Measurements from ENCODE around the gene ATP10D. TPM values are rescaled to one million over a fixed set of nuclear protein-coding genes. Genes with fewer than 3 reads are reported as not detected.
"Not testable (repeated sequence)": the region's sequence is repeated elsewhere in the genome, so short reads cannot be mapped to it uniquely, and the experiment has no call there.

ATP10D gene
- total RNA-seq, 2 experiments from 2014 or later, result 11.7 to 20.2 TPM

- Histone ChIP-seq H3K4me1 (ENCODE audit: insufficient read depth, low read length, poor library complexity, severe bottlenecking) (no peaks in the 10 kb centered on the region), H3K4me3 (ENCODE audit: low read depth, low read length, poor library complexity, severe bottlenecking) (no peak overlapping the region), H2AFZ (ENCODE audit: low read length) (no peak overlapping the region), H4K20me1 (ENCODE audit: insufficient read depth, low read length) (no peaks in the 10 kb centered on the region), H3K79me2 (ENCODE audit: insufficient read depth, low read depth, low read length) (no peaks in the 10 kb centered on the region), H3K4me2 (ENCODE audit: low read length) (no peak overlapping the region), H3K9me2 (ENCODE audit: insufficient read depth, low read length) (no peaks in the 10 kb centered on the region), H3K36me3 (ENCODE audit: insufficient read depth, low read length) (peaks cover 12% of the 10 kb centered on the region), H3K9me3 (ENCODE audit: low read length) (peaks cover 5% of the 10 kb centered on the region; the same call in 1 of the 2 replicates), H3K27ac (ENCODE audit: low read depth, low read length, poor library complexity, severe bottlenecking) (no peak overlapping the region)
- intact Hi-C loops (cut with micrococcal nuclease; ENCODE audit: unreplicated experiment), result no loop called here
- no peak for DNase-seq (ENCODE audit: low spot score)
- TF ChIP-seq CTCF (conservative IDR thresholded peaks at IDR 0.05; ENCODE audit: low read length) (no peak), EZH2phosphoT487 (IDR thresholded peaks at IDR 0.05; ENCODE audit: borderline replicate concordance, low read depth, low read length) (no peak)
- ChIA-PET POLR2A (interaction anchor here (2.6 kb wide), 1 partner anchor 11 kb away, joined by 8 read pairs; no protein-coding TSS in a partner anchor), CTCF (ENCODE audit: unreplicated experiment) (no interaction called here)
- no TSS peak for BruUV-seq (replicated peaks)
Observed at GRCh38 chr4:47538825-47539154, 53.7 kb downstream of the ATP10D start.

GRCh38 chr4:47542640-47543039 lies 57.6 kb downstream of the ATP10D start:
- DNase-seq (ENCODE audit: low spot score); H3K79me2 ChIP-seq (ENCODE audit: insufficient read depth, low read depth, low read length); H4K20me1 ChIP-seq (ENCODE audit: insufficient read depth, low read length); H3K4me1 ChIP-seq (ENCODE audit: insufficient read depth, low read length, poor library complexity, severe bottlenecking); H2AFZ ChIP-seq (ENCODE audit: low read length); H3K27ac ChIP-seq (ENCODE audit: low read depth, low read length, poor library complexity, severe bottlenecking); H3K4me3 ChIP-seq (ENCODE audit: low read depth, low read length, poor library complexity, severe bottlenecking); CTCF ChIA-PET (ENCODE audit: unreplicated experiment); H3K9me2 ChIP-seq (ENCODE audit: insufficient read depth, low read length); intact Hi-C loops (cut with micrococcal nuclease; ENCODE audit: unreplicated experiment); H3K36me3 ChIP-seq (ENCODE audit: insufficient read depth, low read length); H3K4me2 ChIP-seq (ENCODE audit: low read length); BruUV-seq (replicated peaks); H3K9me3 ChIP-seq (ENCODE audit: low read length): not testable (repeated sequence)
- POLR2A ChIA-PET, result interaction anchor here (1.1 to 1.3 kb wide), 2 partner anchors 14 to 127 kb away, joined by 3 to 5 read pairs; no protein-coding TSS in a partner anchor

GRCh38 chr4:47543331-47543730 lies 58.3 kb downstream of the ATP10D start:
- intact Hi-C loops (cut with micrococcal nuclease; ENCODE audit: unreplicated experiment), result no loop called here
- H3K4me3 ChIP-seq (ENCODE audit: low read depth, low read length, poor library complexity, severe bottlenecking), result no peak overlapping the region
- H2AFZ ChIP-seq (ENCODE audit: low read length), result no peak overlapping the region
- TF ChIP-seq EZH2phosphoT487 (IDR thresholded peaks at IDR 0.05; ENCODE audit: borderline replicate concordance, low read depth, low read length) (no peak), CTCF (conservative IDR thresholded peaks at IDR 0.05; ENCODE audit: low read length) (no peak)
- ChIA-PET POLR2A (interaction anchor here (0.6 to 1.3 kb wide), 3 partner anchors 13 to 1144 kb away, joined by 3 to 5 read pairs (median 4); no protein-coding TSS in a partner anchor), CTCF (ENCODE audit: unreplicated experiment) (no interaction called here)
- peaks cover 6% of the 10 kb centered on the region; the same call in 1 of the 2 replicates for H3K36me3 ChIP-seq (ENCODE audit: insufficient read depth, low read length)
- H3K9me3 ChIP-seq (ENCODE audit: low read length), result no peaks in the 10 kb centered on the region
- no peak for DNase-seq (ENCODE audit: low spot score)
- no peaks in the 10 kb centered on the region for H4K20me1 ChIP-seq (ENCODE audit: insufficient read depth, low read length)
- no TSS peak for BruUV-seq (replicated peaks)
- no peaks in the 10 kb centered on the region for H3K4me1 ChIP-seq (ENCODE audit: insufficient read depth, low read length, poor library complexity, severe bottlenecking)
- no peak overlapping the region for H3K27ac ChIP-seq (ENCODE audit: low read depth, low read length, poor library complexity, severe bottlenecking)
- no peaks in the 10 kb centered on the region for H3K9me2 ChIP-seq (ENCODE audit: insufficient read depth, low read length)
- no peak overlapping the region for H3K4me2 ChIP-seq (ENCODE audit: low read length)
- H3K79me2 ChIP-seq (ENCODE audit: insufficient read depth, low read depth, low read length), result no peaks in the 10 kb centered on the region

- intact Hi-C loops (cut with micrococcal nuclease; ENCODE audit: unreplicated experiment); CTCF ChIA-PET (ENCODE audit: unreplicated experiment); H3K79me2 ChIP-seq (ENCODE audit: insufficient read depth, low read depth, low read length); H3K9me3 ChIP-seq (ENCODE audit: low read length); H2AFZ ChIP-seq (ENCODE audit: low read length); BruUV-seq (replicated peaks); H3K27ac ChIP-seq (ENCODE audit: low read depth, low read length, poor library complexity, severe bottlenecking); H4K20me1 ChIP-seq (ENCODE audit: insufficient read depth, low read length); DNase-seq (ENCODE audit: low spot score); H3K36me3 ChIP-seq (ENCODE audit: insufficient read depth, low read length); H3K4me1 ChIP-seq (ENCODE audit: insufficient read depth, low read length, poor library complexity, severe bottlenecking); H3K4me2 ChIP-seq (ENCODE audit: low read length); H3K4me3 ChIP-seq (ENCODE audit: low read depth, low read length, poor library complexity, severe bottlenecking); H3K9me2 ChIP-seq (ENCODE audit: insufficient read depth, low read length): not testable (repeated sequence)
- POLR2A ChIA-PET, result interaction anchor here (0.7 to 2.6 kb wide), 3 partner anchors 9 to 115 kb away, joined by 3 to 8 read pairs (median 5); no protein-coding TSS in a partner anchor
Observed at GRCh38 chr4:47550357-47550756, 65.3 kb downstream of the ATP10D start.
